HFFc6 (cell line): ENCODE data around the gene RASAL2. TPM values are rescaled to one million over a fixed set of nuclear protein-coding genes. Genes with fewer than 3 reads are reported as not detected.
A peak's percentile ranks its signal among the peaks of the same experiment; 100 is the strongest.
"Not testable (repeated sequence)": the region's sequence is repeated elsewhere in the genome, so short reads cannot be mapped to it uniquely, and the experiment has no call there.

Source experiments
- DNase-seq: peaks from one replicate; pipeline ENCODE4 v3.0.0-alpha.2; 2018
- H3K27ac Mint-ChIP-seq: 2 replicates; pipeline ENCODE4 v1.8.0; 2020; ENCODE audit warnings: mild to moderate bottlenecking, mixed read lengths
- H3K27me3 Mint-ChIP-seq: 2 replicates; pipeline ENCODE4 v1.8.0; 2021; ENCODE audit warnings: mild to moderate bottlenecking, moderate library complexity, mixed read lengths; ENCODE audit not compliant: insufficient read depth
- H3K36me3 Mint-ChIP-seq: 2 replicates; pipeline ENCODE4 v1.8.0; 2021; ENCODE audit warnings: low read depth, mixed read lengths
- H3K4me1 Mint-ChIP-seq: 2 replicates; pipeline ENCODE4 v1.8.0; 2020; ENCODE audit warnings: low read depth, mixed read lengths
- H3K4me3 Mint-ChIP-seq: 2 replicates; pipeline ENCODE4 v1.8.0; 2020; ENCODE audit warnings: mild to moderate bottlenecking, moderate library complexity, mixed read lengths
- H3K9me3 Mint-ChIP-seq: 2 replicates; pipeline ENCODE4 v1.8.0; 2020; ENCODE audit warnings: mild to moderate bottlenecking, mixed read lengths
- CTCF ChIP-seq: fragments of 200-600 bp; sonication (generic); IDR thresholded peaks from 2 replicates; pipeline ENCODE4 v1.5.0; 2021; ENCODE audit warnings: antibody characterized with exemption, mild to moderate bottlenecking
- total RNA-seq, 6 experiments: library from RNA; stranded (reverse); fragmentation: NEBNext Ultra II Directional; extraction: Animal tissue kit (Norgen Biotek cat#: 25700); gene quantifications; 2 replicates in 1 of 6; 3 replicates in 5 of 6; pipeline ENCODE4 v1.2.3, GENCODE V29; 2021

Gene RASAL2
- total RNA-seq, 6 experiments from 2014 or later: 21.2 to 30.7 (median 24.4) TPM

GRCh38 chr1:178308438-178308837 is 214.5 kb downstream of the RASAL2 start:
- no peak for TF ChIP-seq CTCF
- DNase-seq: no peak
- H3K4me1 Mint-ChIP-seq: peaks cover 30% of the 10 kb centered on the region
- H3K4me3 Mint-ChIP-seq: no peak overlapping the region
- H3K36me3 Mint-ChIP-seq: peaks cover 6% of the 10 kb centered on the region
- H3K27me3 Mint-ChIP-seq: no peaks in the 10 kb centered on the region
- H3K27ac Mint-ChIP-seq: no peak overlapping the region
- H3K9me3 Mint-ChIP-seq: no peaks in the 10 kb centered on the region

- DNase-seq: peak; percentile 89
- Mint-ChIP-seq H3K27ac (peak overlapping the region; percentile 93), H3K4me1 (peaks cover 30% of the 10 kb centered on the region), H3K9me3 (no peaks in the 10 kb centered on the region), H3K4me3 (peak overlapping the region; percentile 62), H3K36me3 (peaks cover 3% of the 10 kb centered on the region), H3K27me3 (no peaks in the 10 kb centered on the region)
- TF ChIP-seq CTCF: peak; percentile 93
These were observed 216.8 kb downstream of the RASAL2 start for GRCh38 chr1:178310685-178311105.

GRCh38 chr1:178311164-178311563 is 217.3 kb downstream of the RASAL2 start:
- Mint-ChIP-seq H3K4me1 (peaks cover 30% of the 10 kb centered on the region), H3K27ac (peak overlapping the region; percentile 93), H3K27me3 (no peaks in the 10 kb centered on the region), H3K36me3 (no peaks in the 10 kb centered on the region), H3K4me3 (peak overlapping the region; percentile 62), H3K9me3 (no peaks in the 10 kb centered on the region)
- peak; percentile 11 for DNase-seq
- no peak for TF ChIP-seq CTCF

- H3K36me3 Mint-ChIP-seq, DNase-seq, H3K27me3 Mint-ChIP-seq, H3K9me3 Mint-ChIP-seq: not testable (repeated sequence)
- peaks cover 31% of the 10 kb centered on the region for H3K4me1 Mint-ChIP-seq
- H3K27ac Mint-ChIP-seq: peak overlapping the region; percentile 26; the same call in 1 of the 2 replicates
- H3K4me3 Mint-ChIP-seq: peak overlapping the region; percentile 79; the same call in 1 of the 2 replicates
These were observed 226.5 kb downstream of the RASAL2 start for GRCh38 chr1:178320280-178320982.

- peaks cover 5% of the 10 kb centered on the region for H3K36me3 Mint-ChIP-seq
- no peak overlapping the region for H3K4me3 Mint-ChIP-seq
These were observed 229.2 kb downstream of the RASAL2 start for GRCh38 chr1:178323067-178323466.

More at GRCh38 chr1:178323067-178323466, 229.2 kb downstream of the RASAL2 start:
- Mint-ChIP-seq H3K4me1 (peaks cover 36% of the 10 kb centered on the region), H3K27ac (no peak overlapping the region), H3K9me3 (no peaks in the 10 kb centered on the region), H3K27me3 (no peaks in the 10 kb centered on the region)
- DNase-seq: no peak
- no peak for TF ChIP-seq CTCF
